HG03432 (cell line): ENCODE data around the gene MYOCD.

Source experiments
- ATAC-seq: cut with Tn5 transposase; IDR thresholded peaks from one replicate; pipeline ENCODE4 v1.9.1; 2021; ENCODE audit warnings: mild to moderate bottlenecking, moderate library complexity; ENCODE audit not compliant: unreplicated experiment

The MYOCD gene

DNA sequence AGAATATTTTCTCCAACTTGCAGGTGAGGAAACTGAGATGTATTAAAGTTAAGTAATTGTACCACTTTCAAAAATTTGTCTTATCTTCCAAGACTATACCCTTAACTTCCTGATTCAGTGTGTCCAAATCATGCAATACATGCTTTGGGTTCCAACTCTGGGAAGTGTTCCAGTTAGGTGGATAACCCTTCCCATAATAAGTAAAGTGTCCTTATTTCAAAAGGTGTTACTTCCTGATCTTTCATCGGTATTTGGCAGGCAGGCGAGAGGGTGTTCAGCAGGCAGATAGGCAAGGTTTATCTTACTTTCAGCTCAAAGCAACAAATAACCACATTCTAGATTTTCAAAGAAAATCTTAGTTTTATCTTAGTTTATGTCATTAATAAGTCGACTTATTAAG is 77.4 kb downstream of the MYOCD start:
- ATAC-seq, result no peak

- ATAC-seq, result no peak
Observed at GRCh38 chr17:12744298-12744697, 78.6 kb downstream of the MYOCD start.

DNA sequence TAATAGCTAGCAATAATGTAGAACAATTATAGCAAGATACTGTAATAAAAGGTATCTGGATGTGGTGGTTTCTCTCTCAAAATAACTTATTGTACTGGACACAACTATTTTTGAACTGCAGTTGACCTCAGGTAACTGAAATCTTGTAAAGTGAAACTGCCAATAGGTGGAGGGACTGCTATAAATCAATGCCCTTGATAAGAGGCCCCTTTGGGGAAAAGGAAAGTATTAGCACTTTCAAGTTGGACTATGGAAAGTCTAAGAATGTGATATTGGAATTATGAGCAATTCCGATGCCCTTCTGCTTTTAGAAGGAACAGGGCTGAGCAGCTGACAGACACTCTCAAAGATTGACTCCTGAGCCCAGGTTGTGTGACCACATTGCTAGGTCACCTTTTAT is 79.1 kb downstream of the MYOCD start:
- no peak for ATAC-seq

- ATAC-seq, result no peak
Observed at GRCh38 chr17:12745486-12745885, 79.8 kb downstream of the MYOCD start.

DNA sequence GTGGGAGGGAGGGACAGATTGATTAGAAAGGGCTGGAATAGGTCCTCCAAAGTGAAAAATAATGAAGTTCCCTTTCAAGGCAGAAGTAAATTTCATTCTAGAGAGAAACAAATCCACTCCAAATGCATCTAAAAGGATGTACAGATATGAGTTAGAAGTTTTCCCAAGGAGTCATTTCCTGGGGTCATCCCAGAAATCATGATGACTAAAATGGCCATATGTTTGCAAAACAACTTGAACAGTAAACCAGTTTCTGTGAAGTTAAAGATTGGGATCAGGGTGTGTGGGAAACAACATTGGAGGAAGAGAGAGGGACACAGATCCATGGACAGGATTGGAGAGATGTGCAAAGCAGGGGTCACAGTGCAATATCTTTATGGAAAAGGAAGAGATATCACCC is 91.1 kb downstream of the MYOCD start:
- no peak for ATAC-seq

DNA sequence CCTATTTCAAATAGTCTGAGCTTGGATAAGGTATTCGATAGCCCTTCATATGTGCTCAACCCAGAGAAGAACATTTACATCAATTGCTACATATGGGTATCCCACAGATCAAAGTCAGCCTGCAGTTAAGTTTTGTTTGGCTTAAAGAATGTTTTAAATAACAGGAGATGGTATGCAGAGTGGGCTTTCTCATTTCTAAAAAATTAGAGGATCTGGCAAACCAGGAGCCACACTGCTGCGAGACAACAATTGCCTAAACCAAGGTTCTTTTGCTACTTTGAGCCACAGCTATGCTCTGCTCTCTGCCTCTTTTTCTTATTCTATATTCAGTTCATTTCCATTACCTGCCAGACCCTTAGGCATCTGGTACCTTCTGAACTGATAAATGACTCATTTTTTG is 93.4 kb downstream of the MYOCD start:
- no peak for ATAC-seq

GRCh38 chr17:12765548-12765947 is 99.9 kb downstream of the MYOCD start:
- no peak for ATAC-seq

- ATAC-seq, result no peak
Observed at GRCh38 chr17:12768255-12768654, 102.6 kb downstream of the MYOCD start.

DNA sequence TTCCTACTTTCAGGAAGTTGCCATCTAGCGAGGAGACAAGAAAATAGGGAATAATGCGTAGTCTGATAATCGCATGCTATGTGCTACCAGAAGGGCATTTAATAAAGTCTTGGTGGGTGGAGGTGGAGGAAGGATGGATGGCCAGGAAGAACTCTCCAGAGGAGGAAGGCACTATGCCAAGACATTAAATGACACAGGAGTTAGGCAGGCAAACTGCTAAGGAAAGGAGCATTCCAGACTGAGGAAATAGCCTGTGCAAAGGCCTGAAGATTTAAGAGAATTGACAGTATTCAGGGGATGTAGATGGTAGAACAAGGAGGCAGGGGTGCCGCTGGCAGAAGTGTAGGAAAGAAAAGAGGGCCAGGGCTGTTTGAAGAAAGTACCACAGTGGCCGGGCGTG is 104.3 kb downstream of the MYOCD start:
- ATAC-seq, result no peak

GRCh38 chr17:12773153-12773552 is 107.5 kb downstream of the MYOCD start:
- no peak for ATAC-seq

- ATAC-seq, result peak; percentile 97
Observed at GRCh38 chr17:12789075-12789480, 123.4 kb downstream of the MYOCD start.

GRCh38 chr17:12789481-12790248 is 124.0 kb downstream of the MYOCD start, which contains the start of gene ARHGAP44:
Gene ARHGAP44, plus strand, starts transcription at chr17:12789498. Its CDS starts 341 bp downstream, at chr17:12789839.
- ATAC-seq, result peak; percentile 86

GRCh38 chr17:12790249-12791106 is 124.8 kb downstream of the MYOCD start:
- ATAC-seq, result no peak

GRCh38 chr17:12794919-12795532 is 129.3 kb downstream of the MYOCD start:
- ATAC-seq, result no peak

- no peak for ATAC-seq
Observed at GRCh38 chr17:12800855-12801365, 135.2 kb downstream of the MYOCD start.

GRCh38 chr17:12806630-12807029 is 140.9 kb downstream of the MYOCD start:
- ATAC-seq, result no peak

DNA sequence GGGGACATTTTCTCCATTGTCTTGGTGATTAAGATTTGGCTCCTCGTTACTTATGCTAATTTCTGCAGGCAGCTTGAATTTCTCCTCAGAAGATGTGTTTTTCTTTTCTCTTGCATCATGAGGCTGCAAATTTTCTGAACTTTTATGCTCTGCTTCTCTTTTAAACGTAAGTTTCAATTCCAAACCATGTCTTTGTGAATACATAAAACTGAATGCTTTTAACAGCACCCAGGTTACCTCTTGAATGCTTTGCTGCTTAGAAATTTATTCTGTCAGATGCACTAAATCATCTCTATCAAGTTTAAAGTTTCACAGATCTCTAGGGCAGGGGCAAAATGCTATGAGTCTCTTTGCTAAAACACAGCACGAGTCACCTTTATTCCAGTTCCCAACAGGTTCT is 143.0 kb downstream of the MYOCD start:
- no peak for ATAC-seq

- no peak for ATAC-seq
Observed at GRCh38 chr17:12812877-12813276, 147.2 kb downstream of the MYOCD start.

DNA sequence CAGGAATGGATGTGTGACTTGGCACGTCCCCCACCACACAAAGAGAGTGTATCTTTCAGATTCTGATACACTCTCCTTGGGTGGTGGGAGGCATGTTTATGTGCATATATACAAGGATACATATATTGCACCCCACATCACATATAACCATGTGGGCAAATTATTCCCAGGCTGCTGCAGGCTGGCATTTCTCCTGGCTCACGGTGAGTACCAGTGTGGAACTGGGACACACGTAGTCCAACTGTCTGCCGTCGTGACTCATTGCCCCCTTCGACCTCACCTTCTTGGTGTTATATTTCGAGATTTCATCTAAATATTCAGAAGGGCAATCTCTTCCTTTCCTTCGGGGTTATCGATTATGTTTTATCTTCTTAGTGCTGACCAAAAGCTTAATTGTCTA is 148.0 kb downstream of the MYOCD start:
- no peak for ATAC-seq

GRCh38 chr17:12814718-12815117 is 149.0 kb downstream of the MYOCD start:
- ATAC-seq, result no peak

- ATAC-seq, result peak; percentile 100
Observed at GRCh38 chr17:12815642-12816141, 150.0 kb downstream of the MYOCD start.
